Fibroblast of lung (primary cell): ENCODE results near the gene WDPCP. TPM values are rescaled to one million over a fixed set of nuclear protein-coding genes. Genes with fewer than 3 reads are reported as not detected.

Experiments used
- DNase-seq, 2 donors: peaks; one replicate each; pipeline versions ENCODE4 v3.0.0 to v3.0.0-alpha.2; 2010; ENCODE audit warnings: low read depth in 2 of 2
- H2AFZ ChIP-seq: 2 replicates; pipeline ENCODE4 v1.5.1; 2012; ENCODE audit warnings: low read length, control low read depth, inconsistent platforms
- H3K27ac ChIP-seq: 2 replicates; pipeline ENCODE4 v1.5.1; 2011; ENCODE audit warnings: low read length, control low read depth; ENCODE audit not compliant: insufficient read depth
- H3K27me3 ChIP-seq: 2 replicates; pipeline ENCODE4 v1.5.1; 2011; ENCODE audit warnings: mild to moderate bottlenecking, low read length; ENCODE audit not compliant: control insufficient read depth, insufficient read depth
- H3K36me3 ChIP-seq: 2 replicates; pipeline ENCODE4 v1.5.1; 2011; ENCODE audit warnings: low read length; ENCODE audit not compliant: control insufficient read depth, insufficient read depth
- H3K4me1 ChIP-seq: 2 replicates; pipeline ENCODE4 v1.5.1; 2011; ENCODE audit warnings: low read length; ENCODE audit not compliant: control insufficient read depth, insufficient read depth; ENCODE audit errors: extremely low read depth
- H3K4me2 ChIP-seq: 2 replicates; pipeline ENCODE4 v1.5.1; 2011; ENCODE audit warnings: low read length, control low read depth; ENCODE audit not compliant: insufficient read depth; ENCODE audit errors: extremely low read depth
- H3K4me3 ChIP-seq, 4 experiments: fragments of 200-600 bp in 1 of 4; sonication (generic) in 1 of 4; replicated peaks in 1 of 4; 2 replicates each; pipeline ENCODE4 v1.5.1; 2011 to 2016; ENCODE audit warnings: low read length in 4 of 4, low read depth in 3 of 4, mild to moderate bottlenecking in 3 of 4, control low read depth in 2 of 4, inconsistent platforms in 1 of 4, mixed read lengths in 1 of 4; ENCODE audit not compliant: insufficient read depth in 1 of 4; ENCODE audit errors: control extremely low read depth in 1 of 4
- H3K79me2 ChIP-seq: 2 replicates; pipeline ENCODE4 v1.5.1; 2012; ENCODE audit warnings: mild to moderate bottlenecking, low read length, inconsistent platforms; ENCODE audit not compliant: control insufficient read depth, insufficient read depth
- H3K9ac ChIP-seq: 2 replicates; pipeline ENCODE4 v1.5.1; 2011; ENCODE audit warnings: mild to moderate bottlenecking, low read length, control low read depth; ENCODE audit not compliant: insufficient read depth
- H3K9me3 ChIP-seq: 2 replicates; pipeline ENCODE4 v1.5.1; 2012; ENCODE audit warnings: low read depth, low read length; ENCODE audit not compliant: control insufficient read depth, insufficient read depth
- H4K20me1 ChIP-seq: 2 replicates; pipeline ENCODE4 v1.5.1; 2011; ENCODE audit warnings: low read length; ENCODE audit not compliant: control insufficient read depth, insufficient read depth; ENCODE audit errors: extremely low read depth
- CTCF ChIP-seq, 2 donors: IDR thresholded peaks in 1 of 2; conservative IDR thresholded peaks in 1 of 2; 1 replicate in 1 of 2; 2 replicates in 1 of 2; pipeline ENCODE4 v1.5.1; 2011 to 2012; ENCODE audit warnings: low read length in 2 of 2, control low read depth in 1 of 2, inconsistent platforms in 1 of 2, low read depth in 1 of 2, mild to moderate bottlenecking in 1 of 2
- EZH2 ChIP-seq: IDR thresholded peaks from 2 replicates; pipeline ENCODE4 v1.5.1; 2012; ENCODE audit warnings: low read length, control low read depth, mild to moderate bottlenecking; ENCODE audit errors: missing control alignments
- polyA plus RNA-seq, 2 donors: library from polyadenylated mRNA; depleted of rRNA in 1 of 2; stranded (reverse) in 1 of 2; unstranded in 1 of 2; fragments of >200 nt; gene quantifications; 2 replicates each; pipeline ENCODE4 v1.2.1, GENCODE V29; 2011 to 2012; ENCODE audit warnings: missing spikeins in 1 of 2
- total RNA-seq: library from RNA; depleted of rRNA; stranded (reverse); fragments of >200 nt; gene quantifications from 2 replicates; pipeline ENCODE4 v1.2.1, GENCODE V29; 2014

The WDPCP gene
- total and polyA plus RNA-seq, 2 donors (not counting 1 experiment from before 2014, with no cell fraction given), result 5.2 to 8.4 TPM

DNA sequence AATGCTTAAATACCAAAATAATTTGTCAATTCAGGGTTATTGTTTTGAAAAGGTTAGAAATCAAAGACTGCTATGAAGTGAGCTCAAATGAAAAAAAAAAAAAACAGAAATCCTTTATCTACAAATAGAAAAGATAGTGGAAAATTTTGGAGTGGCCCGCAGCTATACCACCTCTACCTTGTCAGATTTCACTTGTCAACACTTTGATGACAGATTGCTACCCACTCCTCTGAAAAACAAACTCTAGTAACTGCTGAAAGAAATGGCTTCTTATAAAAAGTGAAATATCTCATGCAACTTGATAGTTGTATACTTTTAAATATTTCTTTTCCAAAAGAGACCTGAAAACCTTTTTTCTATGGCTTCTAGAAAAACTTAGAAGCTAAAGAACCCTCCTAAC is 84.5 kb downstream of the WDPCP start:
- Histone ChIP-seq H4K20me1 (no peaks in the 10 kb centered on the region), H3K4me3 (no peak overlapping the region), H3K36me3 (no peaks in the 10 kb centered on the region), H3K9ac (no peak overlapping the region), H2AFZ (no peak overlapping the region), H3K27me3 (no peaks in the 10 kb centered on the region), H3K79me2 (no peaks in the 10 kb centered on the region), H3K9me3 (no peaks in the 10 kb centered on the region), H3K4me2 (no peak overlapping the region), H3K4me1 (no peaks in the 10 kb centered on the region), H3K27ac (no peak overlapping the region)
- TF ChIP-seq CTCF (conservative IDR thresholded peaks at IDR 0.05 in 1 of 2, IDR thresholded peaks at IDR 0.05 in 1 of 2; ENCODE audit: low read depth in 1 of 2, low read length in 2 of 2) (no peak), EZH2 (no peak)
- DNase-seq, result no peak

GRCh38 chr2:63500398-63500797 is 87.9 kb downstream of the WDPCP start:
- Histone ChIP-seq H3K9ac (no peak overlapping the region), H4K20me1 (no peaks in the 10 kb centered on the region), H3K36me3 (no peaks in the 10 kb centered on the region), H3K4me1 (no peaks in the 10 kb centered on the region), H3K9me3 (no peaks in the 10 kb centered on the region), H3K27me3 (no peaks in the 10 kb centered on the region), H3K4me2 (no peak overlapping the region), H2AFZ (no peak overlapping the region), H3K27ac (no peak overlapping the region), H3K4me3 (no peak overlapping the region), H3K79me2 (no peaks in the 10 kb centered on the region)
- no peak for TF ChIP-seq EZH2
- no peak for TF ChIP-seq CTCF (conservative IDR thresholded peaks at IDR 0.05 in 1 of 2, IDR thresholded peaks at IDR 0.05 in 1 of 2; ENCODE audit: low read depth in 1 of 2, low read length in 2 of 2)
- DNase-seq, result no peak

GRCh38 chr2:63497576-63497975 is 90.7 kb downstream of the WDPCP start:
- no peak for DNase-seq
- TF ChIP-seq CTCF (conservative IDR thresholded peaks at IDR 0.05 in 1 of 2, IDR thresholded peaks at IDR 0.05 in 1 of 2; ENCODE audit: low read depth in 1 of 2, low read length in 2 of 2), result no peak
- TF ChIP-seq EZH2, result no peak
- no peak overlapping the region for H3K4me2 ChIP-seq
- no peaks in the 10 kb centered on the region for H3K9me3 ChIP-seq
- no peaks in the 10 kb centered on the region for H3K27me3 ChIP-seq
- H3K27ac ChIP-seq, result no peak overlapping the region
- H3K4me3 ChIP-seq, result no peak overlapping the region
- H3K79me2 ChIP-seq, result no peaks in the 10 kb centered on the region
- H3K4me1 ChIP-seq, result no peaks in the 10 kb centered on the region
- H2AFZ ChIP-seq, result no peak overlapping the region
- H4K20me1 ChIP-seq, result no peaks in the 10 kb centered on the region
- no peaks in the 10 kb centered on the region for H3K36me3 ChIP-seq
- H3K9ac ChIP-seq, result no peak overlapping the region
